Colonic mucosa (tissue), 4 donors: ENCODE measurements around the gene KAT7. TPM values are rescaled to one million over a fixed set of nuclear protein-coding genes. Genes with fewer than 3 reads are reported as not detected.
A peak's percentile ranks its signal among the peaks of the same experiment; 100 is the strongest.

Experiments used
- DNase-seq: peaks from one replicate; pipeline ENCODE4 v3.0.0-alpha.2; 2020
- H3K27ac ChIP-seq: fragments of 200-600 bp; one replicate; pipeline ENCODE4 v1.8.0; 2021
- H3K27me3 ChIP-seq: fragments of 200-600 bp; one replicate; pipeline ENCODE4 v1.8.0; 2021
- H3K36me3 ChIP-seq: fragments of 200-600 bp; one replicate; pipeline ENCODE4 v1.8.0; 2021
- H3K4me1 ChIP-seq: fragments of 200-600 bp; one replicate; pipeline ENCODE4 v1.8.0; 2021; ENCODE audit warnings: mild to moderate bottlenecking
- H3K4me3 ChIP-seq: fragments of 200-600 bp; one replicate; pipeline ENCODE4 v1.8.0; 2021
- H3K9ac ChIP-seq, 2 donors: one replicate each; pipeline ENCODE4 v1.7.0; 2013; ENCODE audit warnings: control low read depth in 2 of 2, low read depth in 2 of 2, low read length in 2 of 2
- H3K9me3 ChIP-seq: fragments of 200-600 bp; one replicate; pipeline ENCODE4 v1.8.0; 2021
- intact Hi-C: fragments of 100-400 bp; cut with DNase I; formaldehyde crosslinking; loops from one replicate; pipeline ENCODE4 v1.14.1; 2022
- total RNA-seq, 2 donors: library from RNA; stranded (reverse); fragmentation: NEBNext Ultra II Directional in 1 of 2; extraction: Animal tissue kit (Norgen Biotek cat#: 25700) in 1 of 2; gene quantifications; one replicate each; pipeline ENCODE4 v1.2.1, GENCODE V29; 2021
- TF ChIP-seq, protein P1 (sequence below): fragments of 200-600 bp; IDR thresholded peaks from one replicate; pipeline ENCODE4 v1.8.0; 2022; ENCODE audit warnings: antibody characterized with exemption, mild to moderate bottlenecking
- donor health status: healthy.
- donor health status: DM: no; HTN: no; CAD: no.
- donor health status: DM: no; HTN: no; CAD: no.

KAT7 gene
- total RNA-seq, 2 donors from 2014 or later, result 39.4 to 42.5 TPM

DNA sequence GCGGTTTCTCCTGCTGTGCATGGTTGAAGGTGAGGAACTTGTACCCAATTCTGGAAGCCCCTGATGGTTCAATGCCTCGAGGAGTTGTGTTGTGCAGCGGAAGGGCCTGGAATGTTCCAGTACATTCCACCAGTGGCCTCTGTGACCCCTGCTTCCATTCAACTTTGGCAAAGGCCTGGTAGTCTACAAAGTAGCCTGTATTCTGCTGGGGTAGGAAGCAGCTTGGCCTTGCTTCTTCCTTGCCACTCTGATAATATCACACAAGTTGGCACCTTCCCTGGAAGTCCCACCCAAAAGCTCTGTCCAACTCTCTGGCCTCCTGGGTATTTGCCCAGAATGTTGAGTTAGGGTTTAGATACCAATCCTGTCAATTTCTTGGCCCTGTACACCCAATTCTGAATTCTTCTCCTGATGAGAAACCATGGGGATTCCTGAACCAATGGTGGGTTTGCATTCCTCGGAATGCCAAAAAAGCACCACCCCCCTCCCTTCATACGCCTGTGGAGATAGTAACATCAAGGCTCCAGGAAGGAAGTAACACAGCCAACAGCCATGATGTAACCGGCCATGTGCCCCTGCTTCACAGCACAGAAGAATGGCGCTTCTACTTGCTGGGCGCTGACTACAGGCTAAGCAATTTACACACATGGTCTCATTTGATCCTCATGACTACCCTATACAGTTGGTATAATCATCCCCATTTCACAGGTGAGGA is 12.8 kb upstream of the KAT7 start:
- no peaks in the 10 kb centered on the region for H3K36me3 ChIP-seq
- intact Hi-C loops, result loop anchor here (5.0 kb wide), 1 partner anchor 198 kb away; the partner anchor contains the start of gene NXPH3
- no peak overlapping the region for H3K9ac ChIP-seq
- no peaks in the 10 kb centered on the region for H3K4me1 ChIP-seq
- no peak for DNase-seq
- TF ChIP-seq, protein P1, sequence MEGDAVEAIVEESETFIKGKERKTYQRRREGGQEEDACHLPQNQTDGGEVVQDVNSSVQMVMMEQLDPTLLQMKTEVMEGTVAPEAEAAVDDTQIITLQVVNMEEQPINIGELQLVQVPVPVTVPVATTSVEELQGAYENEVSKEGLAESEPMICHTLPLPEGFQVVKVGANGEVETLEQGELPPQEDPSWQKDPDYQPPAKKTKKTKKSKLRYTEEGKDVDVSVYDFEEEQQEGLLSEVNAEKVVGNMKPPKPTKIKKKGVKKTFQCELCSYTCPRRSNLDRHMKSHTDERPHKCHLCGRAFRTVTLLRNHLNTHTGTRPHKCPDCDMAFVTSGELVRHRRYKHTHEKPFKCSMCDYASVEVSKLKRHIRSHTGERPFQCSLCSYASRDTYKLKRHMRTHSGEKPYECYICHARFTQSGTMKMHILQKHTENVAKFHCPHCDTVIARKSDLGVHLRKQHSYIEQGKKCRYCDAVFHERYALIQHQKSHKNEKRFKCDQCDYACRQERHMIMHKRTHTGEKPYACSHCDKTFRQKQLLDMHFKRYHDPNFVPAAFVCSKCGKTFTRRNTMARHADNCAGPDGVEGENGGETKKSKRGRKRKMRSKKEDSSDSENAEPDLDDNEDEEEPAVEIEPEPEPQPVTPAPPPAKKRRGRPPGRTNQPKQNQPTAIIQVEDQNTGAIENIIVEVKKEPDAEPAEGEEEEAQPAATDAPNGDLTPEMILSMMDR, result no peak
- no peak overlapping the region for H3K4me3 ChIP-seq
- no peaks in the 10 kb centered on the region for H3K27me3 ChIP-seq
- no peaks in the 10 kb centered on the region for H3K9me3 ChIP-seq
- no peak overlapping the region for H3K27ac ChIP-seq

DNA sequence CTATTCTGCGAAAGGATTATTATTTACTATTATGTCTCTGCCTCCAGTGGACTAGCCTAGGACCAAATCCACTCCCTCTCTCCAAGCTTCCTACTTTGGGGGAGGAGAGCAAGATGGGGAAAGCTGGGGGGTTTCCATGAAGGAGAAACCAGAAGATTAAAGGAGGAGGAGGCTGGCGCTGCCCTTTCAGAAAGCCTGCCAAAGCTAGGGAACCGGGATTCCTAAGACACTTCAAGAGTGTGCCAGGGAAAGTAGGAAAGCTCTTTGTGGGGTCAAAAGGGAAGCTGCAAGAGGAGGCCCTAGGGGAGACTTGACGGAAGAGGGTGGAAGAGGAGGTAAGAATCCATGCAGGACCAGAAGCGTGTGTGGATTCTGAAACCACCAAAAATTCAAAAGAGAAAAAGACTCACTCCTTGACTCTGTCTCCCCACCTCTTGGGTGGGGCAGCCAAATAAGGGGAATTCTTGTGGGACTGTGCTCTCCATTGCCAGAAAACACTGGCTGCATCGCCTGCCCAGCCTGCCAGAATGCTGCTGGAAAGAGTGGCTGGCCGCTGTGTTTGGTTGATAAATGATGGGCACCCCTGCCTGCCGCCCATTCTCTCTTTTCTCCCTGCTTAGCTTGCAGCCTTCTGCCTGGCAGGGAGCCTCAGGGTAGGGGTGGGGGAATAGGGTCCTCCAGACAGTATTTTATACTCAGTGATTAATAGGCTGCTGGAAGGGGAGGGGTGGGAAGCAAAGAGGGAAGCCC is 11.8 kb upstream of the KAT7 start:
- H3K27me3 ChIP-seq, result no peaks in the 10 kb centered on the region
- no peaks in the 10 kb centered on the region for H3K4me1 ChIP-seq
- H3K36me3 ChIP-seq, result no peaks in the 10 kb centered on the region
- no peak for DNase-seq
- H3K9me3 ChIP-seq, result no peaks in the 10 kb centered on the region
- H3K9ac ChIP-seq, result no peak overlapping the region
- TF ChIP-seq, protein P1, result no peak
- no peak overlapping the region for H3K27ac ChIP-seq
- no peak overlapping the region for H3K4me3 ChIP-seq
- intact Hi-C loops, result loop anchor here (5.0 kb wide), 1 partner anchor 199 kb away; the partner anchor contains the start of gene NXPH3

DNA sequence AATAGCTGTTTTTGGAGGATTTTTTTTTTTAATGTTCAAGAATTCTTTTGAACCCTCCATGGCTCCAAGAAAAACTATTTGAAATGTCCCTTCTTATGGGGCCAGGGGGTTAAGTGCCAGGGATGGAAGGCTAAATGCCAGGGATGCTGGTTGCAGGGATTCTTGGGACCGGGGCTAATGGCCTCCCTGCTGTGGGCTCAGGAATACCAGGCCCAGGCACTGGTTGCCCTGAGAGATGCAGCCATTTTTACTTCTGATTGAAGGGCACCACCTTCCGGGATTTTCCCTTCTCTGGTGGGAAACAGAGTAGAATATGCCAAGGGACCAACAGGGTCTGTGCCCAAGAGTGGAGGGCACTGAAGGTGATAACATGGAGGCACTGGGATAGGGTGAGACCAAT is 10.9 kb upstream of the KAT7 start:
- TF ChIP-seq, protein P1, result no peak
- intact Hi-C loops, result loop anchor here (5.0 kb wide), 1 partner anchor 200 kb away; the partner anchor contains the start of gene NXPH3
- Histone ChIP-seq H3K36me3 (no peaks in the 10 kb centered on the region), H3K4me1 (no peaks in the 10 kb centered on the region), H3K9ac (no peak overlapping the region), H3K9me3 (no peaks in the 10 kb centered on the region), H3K27me3 (no peaks in the 10 kb centered on the region), H3K4me3 (no peak overlapping the region), H3K27ac (no peak overlapping the region)
- no peak for DNase-seq

DNA sequence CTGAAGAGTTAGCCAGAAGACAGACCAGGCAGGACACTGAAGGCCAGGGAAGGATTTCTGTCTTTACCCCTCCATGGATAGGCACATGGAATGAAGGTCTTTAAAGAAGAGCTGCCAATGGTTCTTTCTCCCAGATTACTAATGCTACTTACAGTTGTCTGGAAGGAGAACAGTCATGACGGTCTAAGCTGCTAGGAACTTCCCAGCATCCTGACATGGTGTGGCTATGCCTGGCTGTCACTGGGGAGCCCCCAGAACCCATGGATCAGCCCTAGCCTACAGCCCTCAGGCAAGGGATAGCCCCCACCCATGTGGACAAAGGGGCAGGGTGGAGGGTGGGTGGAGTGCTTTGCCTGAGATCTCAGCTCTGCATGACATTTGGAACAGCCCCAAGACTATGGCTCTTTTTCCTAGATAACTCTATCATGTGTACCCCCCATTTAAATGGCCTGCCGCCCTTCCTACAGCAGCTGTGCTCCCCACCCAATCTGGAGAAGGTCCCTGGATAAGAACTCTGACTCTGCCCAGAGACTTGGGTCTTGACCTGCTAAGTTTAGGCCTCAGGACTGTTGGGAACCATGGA is 9.2 kb upstream of the KAT7 start:
- Histone ChIP-seq H3K4me3 (no peak overlapping the region), H3K9me3 (no peaks in the 10 kb centered on the region), H3K27ac (peak overlapping the region; percentile 11), H3K27me3 (no peaks in the 10 kb centered on the region), H3K9ac (no peak overlapping the region), H3K36me3 (no peaks in the 10 kb centered on the region), H3K4me1 (no peaks in the 10 kb centered on the region)
- no peak for DNase-seq
- intact Hi-C loops, result loop anchor here (5.0 kb wide), 1 partner anchor 202 kb away; the partner anchor contains the start of gene NXPH3
- TF ChIP-seq, protein P1, result no peak

DNA sequence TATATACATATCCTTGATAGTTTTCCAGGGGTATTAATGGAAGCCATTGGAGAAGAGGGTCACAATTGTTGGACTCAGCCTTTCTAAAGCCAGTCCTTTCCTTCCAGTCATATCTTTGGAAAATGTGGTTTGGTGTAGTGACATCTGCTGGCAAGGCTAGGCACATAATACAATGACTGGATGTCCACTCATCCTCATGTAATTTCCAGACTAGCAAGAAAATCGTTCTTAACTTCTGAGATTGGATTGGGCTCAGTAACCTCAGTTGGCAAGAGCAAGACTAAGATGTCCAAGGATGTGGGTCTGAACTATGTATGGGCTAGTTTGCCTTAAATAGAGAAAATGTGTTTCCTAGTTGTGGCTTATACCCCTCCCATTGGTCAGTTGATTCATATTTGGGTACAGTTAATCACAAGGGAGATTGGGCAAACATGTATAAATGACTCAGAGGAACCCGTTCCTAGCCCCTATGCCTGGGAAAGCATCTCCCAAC is 8.7 kb upstream of the KAT7 start:
- no peaks in the 10 kb centered on the region for H3K27me3 ChIP-seq
- H3K4me1 ChIP-seq, result no peaks in the 10 kb centered on the region
- no peak overlapping the region for H3K9ac ChIP-seq
- H3K4me3 ChIP-seq, result no peak overlapping the region
- H3K27ac ChIP-seq, result peak overlapping the region; percentile 11
- H3K9me3 ChIP-seq, result no peaks in the 10 kb centered on the region
- intact Hi-C loops, result loop anchor here (5.0 kb wide), 2 partner anchors 72 to 202 kb away; partner anchors contain the start of genes NXPH3 and SLC35B1
- DNase-seq, result peak; percentile 29
- TF ChIP-seq, protein P1, result peak; percentile 28
- H3K36me3 ChIP-seq, result no peaks in the 10 kb centered on the region
